GM21515 (cell line): ENCODE measurements around the gene HCLS1.
A peak's percentile ranks its signal among the peaks of the same experiment; 100 is the strongest.

Experiments used
- ATAC-seq: cut with Tn5 transposase; IDR thresholded peaks from one replicate; pipeline ENCODE4 v1.9.1; 2021; ENCODE audit not compliant: unreplicated experiment

Gene HCLS1

GRCh38 chr3:121658716-121659435, 1.8 kb downstream of the HCLS1 start:
- ATAC-seq, result no peak

- ATAC-seq, result peak; percentile 60
Observed at GRCh38 chr3:121654493-121655385, 6.0 kb downstream of the HCLS1 start.

- ATAC-seq, result no peak
Observed at GRCh38 chr3:121651684-121652083, 9.0 kb downstream of the HCLS1 start.

- ATAC-seq, result no peak
Observed at GRCh38 chr3:121649645-121650044, 11.1 kb downstream of the HCLS1 start.

- ATAC-seq, result no peak
Observed at GRCh38 chr3:121648219-121648958, 12.3 kb downstream of the HCLS1 start.

GRCh38 chr3:121645054-121645453, 15.6 kb downstream of the HCLS1 start:
- no peak for ATAC-seq

GRCh38 chr3:121642601-121643314, 17.9 kb downstream of the HCLS1 start:
- ATAC-seq, result no peak

GRCh38 chr3:121641127-121641526, 19.6 kb downstream of the HCLS1 start:
- no peak for ATAC-seq

- ATAC-seq, result no peak
Observed at GRCh38 chr3:121637922-121638321, 22.8 kb downstream of the HCLS1 start.

GRCh38 chr3:121630355-121630754, 30.3 kb downstream of the HCLS1 start:
- ATAC-seq, result no peak

GRCh38 chr3:121629601-121630000, 31.1 kb downstream of the HCLS1 start:
- no peak for ATAC-seq

- ATAC-seq, result no peak
Observed at GRCh38 chr3:121627622-121628021, 33.1 kb downstream of the HCLS1 start.

GRCh38 chr3:121627211-121627610, 33.5 kb downstream of the HCLS1 start:
- ATAC-seq, result no peak

- no peak for ATAC-seq
Observed at GRCh38 chr3:121626495-121626894, 34.2 kb downstream of the HCLS1 start.

- no peak for ATAC-seq
Observed at GRCh38 chr3:121624147-121624899, 36.4 kb downstream of the HCLS1 start.

GRCh38 chr3:121621491-121621890, 39.2 kb downstream of the HCLS1 start:
- no peak for ATAC-seq

GRCh38 chr3:121619691-121620090, 41.0 kb downstream of the HCLS1 start:
- ATAC-seq, result no peak

GRCh38 chr3:121606106-121606505, 54.6 kb downstream of the HCLS1 start:
- ATAC-seq, result no peak

- no peak for ATAC-seq
Observed at GRCh38 chr3:121604759-121605158, 55.9 kb downstream of the HCLS1 start.

- ATAC-seq, result no peak
Observed at GRCh38 chr3:121601212-121601812, 59.4 kb downstream of the HCLS1 start.
